Transverse colon (tissue), 3 donors: ENCODE results near the gene IL12A.

Source experiments
- CTCF ChIP-seq, 5 experiments: fragments of 200-600 bp in 3 of 5; fragments of 450-650 bp in 2 of 5; sonication (generic) in 3 of 5; IDR thresholded peaks; 1 replicate in 2 of 5; 2 replicates in 3 of 5; pipeline ENCODE4 v1.5.1; 2016 to 2017; ENCODE audit warnings: antibody characterized with exemption in 5 of 5, inconsistent platforms in 3 of 5, mild to moderate bottlenecking in 2 of 5, moderate library complexity in 1 of 5
- POLR2A ChIP-seq: fragments of 450-650 bp; IDR thresholded peaks from one replicate; pipeline ENCODE4 v1.6.1; 2016; ENCODE audit warnings: antibody characterized with exemption, mild to moderate bottlenecking, moderate library complexity

GRCh38 chr3:160005004-160005403 lies 16.4 kb downstream of the IL12A start:
- TF ChIP-seq CTCF (IDR thresholded peaks at IDR 0.05) = no peak
- no peak for TF ChIP-seq POLR2A
